ENCODE data around the gene FAF1.

Gene FAF1

DNA sequence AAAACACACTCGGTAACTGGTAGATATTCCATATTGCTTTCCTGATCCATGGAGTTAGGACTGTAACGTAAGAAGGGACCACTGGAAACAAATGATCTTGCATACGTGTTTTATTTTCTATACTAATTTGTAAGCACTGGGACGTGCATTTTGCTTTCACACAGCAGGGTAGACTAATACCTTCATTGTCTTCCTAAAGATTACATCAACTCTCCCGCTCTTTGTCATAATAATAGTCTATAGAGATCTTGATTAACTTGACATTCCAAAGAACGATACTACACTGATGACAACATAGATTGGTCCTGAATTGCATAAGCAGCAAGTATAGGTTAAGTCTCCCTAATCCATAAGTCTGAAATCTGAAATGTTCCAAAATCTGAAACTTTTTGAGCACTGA, 166.5 kb downstream of the FAF1 start:
- ChIA-PET POLR2A (no interaction called here), CTCF (no interaction called here)
- Histone ChIP-seq H3K4me1 (ENCODE audit: control insufficient read depth, insufficient read depth, low read length) (no peaks in the 10 kb centered on the region), H3K36me3 (ENCODE audit: control insufficient read depth in 2 of 2, insufficient read depth in 1 of 2, low read length in 2 of 2) (no peaks in the 10 kb centered on the region), H3K9me3 (ENCODE audit: control insufficient read depth, insufficient read depth, low read depth, low read length) (no peaks in the 10 kb centered on the region), H3K27ac (ENCODE audit: extremely low read depth, low read depth, low read length) (no peak overlapping the region), H3K4me3 (ENCODE audit: low read depth, low read length) (no peak overlapping the region)
- TF ChIP-seq ZBTB26 (tag by site-specific recombination; optimal IDR thresholded peaks at IDR 0.05) (no peak), ZBTB6 (tag by site-specific recombination; IDR thresholded peaks at IDR 0.05) (no peak), ZNF157 (tag by site-specific recombination; IDR thresholded peaks at IDR 0.05) (no peak), ZNF16 (tag by site-specific recombination; IDR thresholded peaks at IDR 0.05; ENCODE audit: low read depth) (no peak), ZNF544 (tag by site-specific recombination; IDR thresholded peaks at IDR 0.05) (no peak), ZNF335 (tag by site-specific recombination; conservative IDR thresholded peaks at IDR 0.05) (no peak), ZNF10 (tag by site-specific recombination; IDR thresholded peaks at IDR 0.05) (no peak), ZNF843 (tag by site-specific recombination; IDR thresholded peaks at IDR 0.05) (no peak), SALL2 (tag by site-specific recombination; IDR thresholded peaks at IDR 0.05; ENCODE audit: borderline replicate concordance) (no peak), KLF1 (tag by site-specific recombination; IDR thresholded peaks at IDR 0.05) (no peak), ZNF585B (tag by site-specific recombination; IDR thresholded peaks at IDR 0.05) (no peak), ZNF155 (tag by site-specific recombination; IDR thresholded peaks at IDR 0.05) (no peak), ZNF221 (tag by site-specific recombination; IDR thresholded peaks at IDR 0.05; ENCODE audit: borderline replicate concordance) (no peak), ZNF561 (tag by site-specific recombination; IDR thresholded peaks at IDR 0.05; ENCODE audit: borderline replicate concordance) (no peak), ZFP69B (tag by site-specific recombination; IDR thresholded peaks at IDR 0.05) (no peak), ZNF362 (tag by site-specific recombination; IDR thresholded peaks at IDR 0.05) (no peak), ZBTB44 (tag by site-specific recombination; IDR thresholded peaks at IDR 0.05) (no peak)

DNA sequence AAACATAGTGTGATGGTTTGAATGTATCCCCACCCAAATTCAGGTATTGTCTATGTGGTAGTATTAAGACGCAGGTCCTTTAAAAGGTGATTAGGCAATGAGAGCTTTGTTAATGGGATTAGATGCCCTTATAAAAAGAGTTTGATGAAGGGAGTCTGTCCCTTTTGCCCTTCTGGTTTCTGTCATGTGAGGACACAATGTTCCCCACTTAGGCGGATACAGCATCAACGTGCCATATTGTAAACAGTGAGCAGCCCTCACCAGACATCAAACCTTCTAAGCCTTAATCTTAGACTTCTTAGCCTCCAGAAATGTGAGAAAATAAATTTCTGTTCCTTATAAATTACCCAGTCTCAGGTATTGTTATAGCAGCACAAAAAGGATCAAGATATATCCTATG, 172.8 kb downstream of the FAF1 start:
- CTCF ChIA-PET, result interaction anchor here (1.8 kb wide), 1 partner anchor 13 kb away, joined by 8 read pairs; no protein-coding TSS in a partner anchor
- H3K9me3 ChIP-seq (ENCODE audit: control insufficient read depth, insufficient read depth, low read depth, low read length), result no peaks in the 10 kb centered on the region

More for the DNA sequence above, 172.8 kb downstream of the FAF1 start:
- Histone ChIP-seq H3K4me3 (ENCODE audit: low read depth, low read length) (no peak overlapping the region), H3K27ac (ENCODE audit: extremely low read depth, low read depth, low read length) (no peak overlapping the region), H3K4me1 (ENCODE audit: control insufficient read depth, insufficient read depth, low read length) (no peaks in the 10 kb centered on the region), H3K36me3 (ENCODE audit: control insufficient read depth in 2 of 2, insufficient read depth in 1 of 2, low read length in 2 of 2) (peaks cover 0 to 8% of the 10 kb centered on the region in 2 experiments; a peak in 1 of 3 replicates)
- TF ChIP-seq ZNF580 (tag by site-specific recombination; IDR thresholded peaks at IDR 0.05), result no peak
- TF ChIP-seq BCL11A (tag by site-specific recombination; IDR thresholded peaks at IDR 0.05; ENCODE audit: low read depth), result no peak
- no peak for TF ChIP-seq ZBTB21 (tag by site-specific recombination; IDR thresholded peaks at IDR 0.05)
- TF ChIP-seq BCL6B (tag by site-specific recombination; IDR thresholded peaks at IDR 0.05), result no peak
- no peak for TF ChIP-seq ZNF549 (tag by site-specific recombination; IDR thresholded peaks at IDR 0.05)
- no peak for TF ChIP-seq ZNF768 (tag by site-specific recombination; IDR thresholded peaks at IDR 0.05)
- POLR2A ChIA-PET, result no interaction called here

Data from HEK293 (cell line).